HCT116 (cell line): ENCODE data around the gene ERMP1.

Source experiments
- CTCF ChIP-seq, 3 experiments: fragments of 200-600 bp in 1 of 3; sonication (generic) in 1 of 3; IDR thresholded peaks in 2 of 3; conservative IDR thresholded peaks in 1 of 3; 2 replicates each; pipeline ENCODE4 v1.5.1; 2012 to 2017; ENCODE audit warnings: low read depth in 2 of 3, low read length in 2 of 3, antibody characterized with exemption in 1 of 3, borderline replicate concordance in 1 of 3, control low read depth in 1 of 3, mild to moderate bottlenecking in 1 of 3, mixed read lengths in 1 of 3, mixed run types in 1 of 3, moderate library complexity in 1 of 3; ENCODE audit not compliant: insufficient read depth in 1 of 3
- EZH2 ChIP-seq: fragments of 200-600 bp; sonication (generic); IDR thresholded peaks from 2 replicates; pipeline ENCODE4 v1.6.1; 2017; ENCODE audit warnings: antibody characterized with exemption, mixed run types
- EZH2phosphoT487 ChIP-seq: fragments of 200-600 bp; IDR thresholded peaks from 2 replicates; pipeline ENCODE4 v1.6.1; 2018; ENCODE audit warnings: antibody characterized with exemption, borderline replicate concordance
- FOSL1 ChIP-seq: IDR thresholded peaks from 2 replicates; pipeline ENCODE4 v1.6.1; 2012; ENCODE audit warnings: low read depth
- JUND ChIP-seq: IDR thresholded peaks from 2 replicates; pipeline ENCODE4 v1.6.1; 2012
- POLR2A ChIP-seq: IDR thresholded peaks from 2 replicates; pipeline ENCODE4 v1.7.0; 2011; ENCODE audit warnings: borderline replicate concordance; ENCODE audit not compliant: insufficient read depth, insufficient read length; ENCODE audit errors: extremely low read depth
- POLR2AphosphoS5 ChIP-seq: IDR thresholded peaks from 2 replicates; pipeline ENCODE4 v1.6.1; 2011; ENCODE audit warnings: mild to moderate bottlenecking, low read depth, low read length, moderate library complexity
- RAD21 ChIP-seq: IDR thresholded peaks from 2 replicates; pipeline ENCODE4 v1.6.1; 2012; ENCODE audit warnings: low read depth, mild to moderate bottlenecking
- SIN3A ChIP-seq: IDR thresholded peaks from 2 replicates; pipeline ENCODE4 v1.6.1; 2012; ENCODE audit warnings: low read depth
- SP1 ChIP-seq: IDR thresholded peaks from 2 replicates; pipeline ENCODE4 v1.6.1; 2012; ENCODE audit warnings: low read depth
- YY1 ChIP-seq: IDR thresholded peaks from 2 replicates; pipeline ENCODE4 v1.6.1; 2011; ENCODE audit warnings: low read length, low read depth, moderate library complexity, mild to moderate bottlenecking; ENCODE audit not compliant: insufficient replicate concordance; ENCODE audit errors: extremely low read depth
- ZNF274 ChIP-seq: fragments of 200-500 bp; sonication (Bioruptor generic); IDR thresholded peaks from 2 replicates; pipeline ENCODE4 v1.6.1; 2014; ENCODE audit warnings: mild to moderate bottlenecking, low read depth, low read length, inconsistent platforms
- TF ChIP-seq, protein P1 (sequence below): IDR thresholded peaks from 2 replicates; pipeline ENCODE4 v1.6.1; 2012
- TF ChIP-seq, protein P2 (sequence below): IDR thresholded peaks from 2 replicates; pipeline ENCODE4 v1.6.1; 2012

DNA sequence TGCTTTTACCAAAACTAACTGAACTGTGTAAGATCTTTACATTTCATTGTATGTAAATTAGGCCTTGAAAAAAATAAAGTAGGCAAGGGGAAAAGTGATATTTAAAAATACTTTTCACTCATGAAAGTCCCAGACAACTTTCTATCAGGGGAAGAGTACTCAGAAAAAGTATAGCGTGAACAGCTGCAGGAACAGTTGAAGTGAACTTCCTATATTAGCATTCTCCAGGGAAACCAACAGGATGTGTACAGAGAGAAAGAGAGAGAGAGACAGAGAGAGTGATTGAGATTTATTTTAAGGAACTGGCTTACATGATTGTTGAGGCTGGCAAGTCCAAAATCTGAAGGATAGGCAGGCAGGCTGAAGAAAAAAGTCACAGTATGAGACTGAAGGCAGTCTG is 42.0 kb downstream of the ERMP1 start:
- TF ChIP-seq CTCF (IDR thresholded peaks at IDR 0.05 in 2 of 3, conservative IDR thresholded peaks at IDR 0.05 in 1 of 3; ENCODE audit: borderline replicate concordance in 1 of 3, insufficient read depth in 1 of 3, low read depth in 2 of 3, low read length in 2 of 3): no peak
- TF ChIP-seq JUND: no peak
- no peak for TF ChIP-seq EZH2phosphoT487
- TF ChIP-seq, protein P1, sequence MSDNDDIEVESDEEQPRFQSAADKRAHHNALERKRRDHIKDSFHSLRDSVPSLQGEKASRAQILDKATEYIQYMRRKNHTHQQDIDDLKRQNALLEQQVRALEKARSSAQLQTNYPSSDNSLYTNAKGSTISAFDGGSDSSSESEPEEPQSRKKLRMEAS: no peak
- no peak for TF ChIP-seq SIN3A
- TF ChIP-seq POLR2A: no peak
- no peak for TF ChIP-seq POLR2AphosphoS5
- no peak for TF ChIP-seq YY1
- TF ChIP-seq FOSL1: no peak
- TF ChIP-seq RAD21: no peak
- no peak for TF ChIP-seq ZNF274
- TF ChIP-seq EZH2: no peak
- TF ChIP-seq SP1: no peak
- TF ChIP-seq, protein P2, sequence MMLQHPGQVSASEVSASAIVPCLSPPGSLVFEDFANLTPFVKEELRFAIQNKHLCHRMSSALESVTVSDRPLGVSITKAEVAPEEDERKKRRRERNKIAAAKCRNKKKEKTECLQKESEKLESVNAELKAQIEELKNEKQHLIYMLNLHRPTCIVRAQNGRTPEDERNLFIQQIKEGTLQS: no peak
